GM18858 (cell line): ENCODE data around the gene SH2D1A.

Experiments
- ATAC-seq: cut with Tn5 transposase; IDR thresholded peaks from one replicate; pipeline ENCODE4 v1.9.1; 2021; ENCODE audit not compliant: unreplicated experiment

Gene SH2D1A

GRCh38 chrX:124415115-124415800 lies 68.9 kb downstream of the SH2D1A start:
- ATAC-seq, result no peak

GRCh38 chrX:124421898-124422655 lies 75.7 kb downstream of the SH2D1A start:
- ATAC-seq, result no peak
